ENCODE measurements around the gene DPP4.

- TF ChIP-seq ZNF571 (tag by site-specific recombination; IDR thresholded peaks at IDR 0.05) (no peak), ZBTB21 (tag by site-specific recombination; IDR thresholded peaks at IDR 0.05) (no peak)
- TF ChIP-seq, protein P1, sequence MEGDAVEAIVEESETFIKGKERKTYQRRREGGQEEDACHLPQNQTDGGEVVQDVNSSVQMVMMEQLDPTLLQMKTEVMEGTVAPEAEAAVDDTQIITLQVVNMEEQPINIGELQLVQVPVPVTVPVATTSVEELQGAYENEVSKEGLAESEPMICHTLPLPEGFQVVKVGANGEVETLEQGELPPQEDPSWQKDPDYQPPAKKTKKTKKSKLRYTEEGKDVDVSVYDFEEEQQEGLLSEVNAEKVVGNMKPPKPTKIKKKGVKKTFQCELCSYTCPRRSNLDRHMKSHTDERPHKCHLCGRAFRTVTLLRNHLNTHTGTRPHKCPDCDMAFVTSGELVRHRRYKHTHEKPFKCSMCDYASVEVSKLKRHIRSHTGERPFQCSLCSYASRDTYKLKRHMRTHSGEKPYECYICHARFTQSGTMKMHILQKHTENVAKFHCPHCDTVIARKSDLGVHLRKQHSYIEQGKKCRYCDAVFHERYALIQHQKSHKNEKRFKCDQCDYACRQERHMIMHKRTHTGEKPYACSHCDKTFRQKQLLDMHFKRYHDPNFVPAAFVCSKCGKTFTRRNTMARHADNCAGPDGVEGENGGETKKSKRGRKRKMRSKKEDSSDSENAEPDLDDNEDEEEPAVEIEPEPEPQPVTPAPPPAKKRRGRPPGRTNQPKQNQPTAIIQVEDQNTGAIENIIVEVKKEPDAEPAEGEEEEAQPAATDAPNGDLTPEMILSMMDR (tag by site-specific recombination; IDR thresholded peaks at IDR 0.05), result no peak
- TF ChIP-seq, protein P2, sequence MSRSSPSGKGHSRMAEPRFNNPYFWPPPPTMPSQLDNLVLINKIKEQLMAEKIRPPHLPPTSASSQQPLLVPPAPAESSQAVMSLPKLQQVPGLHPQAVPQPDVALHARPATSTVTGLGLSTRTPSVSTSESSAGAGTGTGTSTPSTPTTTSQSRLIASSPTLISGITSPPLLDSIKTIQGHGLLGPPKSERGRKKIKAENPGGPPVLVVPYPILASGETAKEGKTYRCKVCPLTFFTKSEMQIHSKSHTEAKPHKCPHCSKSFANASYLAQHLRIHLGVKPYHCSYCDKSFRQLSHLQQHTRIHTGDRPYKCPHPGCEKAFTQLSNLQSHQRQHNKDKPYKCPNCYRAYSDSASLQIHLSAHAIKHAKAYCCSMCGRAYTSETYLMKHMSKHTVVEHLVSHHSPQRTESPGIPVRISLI (tag by site-specific recombination; IDR thresholded peaks at IDR 0.05), result no peak
- TF ChIP-seq, protein P3, sequence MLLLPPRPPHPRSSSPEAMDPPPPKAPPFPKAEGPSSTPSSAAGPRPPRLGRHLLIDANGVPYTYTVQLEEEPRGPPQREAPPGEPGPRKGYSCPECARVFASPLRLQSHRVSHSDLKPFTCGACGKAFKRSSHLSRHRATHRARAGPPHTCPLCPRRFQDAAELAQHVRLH (tag by site-specific recombination; IDR thresholded peaks at IDR 0.05), result no peak
These were observed 70.0 kb downstream of the DPP4 start for GRCh38 chr2:162004031-162004430.

Data from HEK293 (cell line).